ENCODE measurements around the gene RPS6KA6.

The RPS6KA6 gene

GRCh38 chrX:84188320-84188834, 378 bp upstream of the RPS6KA6 start:
- DNase-seq (ENCODE audit: low read depth) = peak; percentile 44
- H3K4me3 ChIP-seq (ENCODE audit: control insufficient read depth, low read depth, low read length) = peak overlapping the region; percentile 63

GRCh38 chrX:84186603-84187532, 1.1 kb downstream of the RPS6KA6 start:
- peak; percentile 21 for TF ChIP-seq CTCF (conservative IDR thresholded peaks at IDR 0.05; ENCODE audit: control insufficient read depth, insufficient read depth, low read depth, low read length)
- DNase-seq (ENCODE audit: low read depth) = peak; percentile 31
- H3K4me3 ChIP-seq (ENCODE audit: control insufficient read depth, low read depth, low read length) = peak overlapping the region; percentile 63

More at GRCh38 chrX:84188320-84188834, 378 bp upstream of the RPS6KA6 start:
- TF ChIP-seq CTCF (conservative IDR thresholded peaks at IDR 0.05; ENCODE audit: control insufficient read depth, insufficient read depth, low read depth, low read length) = peak; percentile 1

GRCh38 chrX:84182516-84182915, 5.5 kb downstream of the RPS6KA6 start:
- DNase-seq (ENCODE audit: low read depth) = no peak
- TF ChIP-seq CTCF (conservative IDR thresholded peaks at IDR 0.05; ENCODE audit: control insufficient read depth, insufficient read depth, low read depth, low read length) = no peak
- H3K4me3 ChIP-seq (ENCODE audit: control insufficient read depth, low read depth, low read length) = no peak overlapping the region

GRCh38 chrX:84175958-84176357, 12.0 kb downstream of the RPS6KA6 start:
- TF ChIP-seq CTCF (conservative IDR thresholded peaks at IDR 0.05; ENCODE audit: control insufficient read depth, insufficient read depth, low read depth, low read length) = no peak
- H3K4me3 ChIP-seq (ENCODE audit: control insufficient read depth, low read depth, low read length) = no peak overlapping the region

GRCh38 chrX:84175274-84175673, 12.7 kb downstream of the RPS6KA6 start:
- TF ChIP-seq CTCF (conservative IDR thresholded peaks at IDR 0.05; ENCODE audit: control insufficient read depth, insufficient read depth, low read depth, low read length) = no peak
- no peak overlapping the region for H3K4me3 ChIP-seq (ENCODE audit: control insufficient read depth, low read depth, low read length)
- DNase-seq (ENCODE audit: low read depth) = no peak

More at GRCh38 chrX:84175958-84176357, 12.0 kb downstream of the RPS6KA6 start:
- no peak for DNase-seq (ENCODE audit: low read depth)

- DNase-seq (ENCODE audit: low read depth) = no peak
- H3K4me3 ChIP-seq (ENCODE audit: control insufficient read depth, low read depth, low read length) = no peak overlapping the region
- TF ChIP-seq CTCF (conservative IDR thresholded peaks at IDR 0.05; ENCODE audit: control insufficient read depth, insufficient read depth, low read depth, low read length) = no peak
These were observed 13.7 kb downstream of the RPS6KA6 start for GRCh38 chrX:84174348-84174747.
